HG03442 (cell line): ENCODE results near the gene AAK1.
A peak's percentile ranks its signal among the peaks of the same experiment; 100 is the strongest.

ENCODE experiments used
- ATAC-seq: cut with Tn5 transposase; IDR thresholded peaks from one replicate; pipeline ENCODE4 v1.9.1; 2021; ENCODE audit warnings: mild to moderate bottlenecking, moderate library complexity; ENCODE audit not compliant: unreplicated experiment

Gene AAK1

DNA sequence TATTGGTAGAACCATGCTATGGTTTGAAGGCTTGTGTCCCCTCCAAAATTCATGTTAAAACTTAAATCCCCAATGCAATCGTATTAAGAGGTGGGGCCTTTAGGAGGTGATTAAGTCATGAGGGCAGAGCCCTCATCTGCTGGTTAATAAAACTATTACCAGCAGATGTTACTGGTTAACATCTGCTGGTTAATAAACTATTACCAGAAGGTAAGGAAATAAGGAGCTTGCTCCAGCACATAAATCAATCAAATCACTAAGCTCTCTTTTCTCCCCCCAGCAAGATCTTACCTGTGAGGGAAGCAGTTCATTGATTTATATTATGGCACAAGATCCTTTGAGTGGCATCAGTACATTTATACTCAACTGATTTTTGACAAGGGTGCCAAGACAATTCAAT, 96.9 kb downstream of the AAK1 start:
- ATAC-seq: no peak

DNA sequence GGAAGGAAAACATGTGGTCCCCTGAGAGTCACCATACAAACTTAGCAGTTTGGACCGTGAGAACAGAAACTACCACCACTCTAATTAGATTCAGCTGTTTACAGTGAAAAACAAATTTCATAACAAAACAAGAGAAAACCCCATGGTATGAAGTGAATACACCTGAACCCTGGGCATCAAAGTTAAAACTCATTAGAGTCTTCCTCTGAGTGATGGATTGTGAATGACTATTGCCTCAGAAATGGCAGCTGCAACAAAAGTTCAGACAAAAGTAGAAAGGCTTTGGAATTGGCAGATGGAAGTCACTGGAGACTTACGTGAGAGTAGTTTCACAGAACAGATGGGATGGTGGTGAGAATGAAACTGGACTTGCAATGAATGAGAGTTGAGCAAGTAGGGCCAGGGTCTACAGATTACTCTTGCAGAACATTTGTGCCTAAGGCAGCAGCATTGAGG, 98.0 kb downstream of the AAK1 start:
- peak; percentile 53 for ATAC-seq

DNA sequence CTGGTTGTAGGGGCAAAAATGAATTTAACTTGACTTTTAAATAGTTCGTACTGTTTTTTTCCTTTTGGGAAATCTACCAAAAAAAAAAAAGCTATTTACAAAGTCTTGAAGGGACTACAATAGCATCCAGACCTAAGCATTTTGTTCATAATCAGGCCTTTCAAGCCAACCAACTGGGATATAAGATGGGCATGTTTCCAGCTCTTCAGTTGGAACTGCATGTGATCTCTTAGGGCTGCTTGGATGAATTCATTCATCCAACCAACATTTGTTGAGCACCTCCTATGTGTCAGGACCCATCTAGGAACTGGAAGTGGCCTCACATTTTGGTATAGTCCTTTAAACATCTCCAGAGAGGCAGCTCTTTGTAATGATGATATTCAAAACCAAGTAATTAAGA, 98.6 kb downstream of the AAK1 start:
- no peak for ATAC-seq

GRCh38 chr2:69539549-69539908, 104.0 kb downstream of the AAK1 start:
- no peak for ATAC-seq

GRCh38 chr2:69538872-69539548, 104.5 kb downstream of the AAK1 start:
- no peak for ATAC-seq

DNA sequence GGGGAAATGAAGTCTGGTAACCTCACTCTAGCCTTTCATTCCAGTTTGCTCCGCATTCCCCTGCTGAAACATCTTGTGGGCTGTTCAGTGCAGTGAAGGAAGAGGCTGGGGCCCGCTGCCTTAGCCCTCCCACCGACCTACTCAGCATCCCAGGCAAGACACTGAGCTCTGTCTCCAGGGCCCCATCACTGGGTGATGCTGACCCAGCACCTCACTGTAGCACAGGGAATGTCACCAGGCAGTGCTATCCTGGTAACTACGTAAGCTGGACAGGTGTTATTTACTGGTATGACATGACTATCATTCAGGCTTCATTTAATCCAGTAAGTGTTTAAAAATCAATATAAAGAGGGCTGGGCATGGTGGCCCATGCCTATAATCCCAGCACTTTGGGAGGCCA, 105.3 kb downstream of the AAK1 start:
- ATAC-seq: no peak

- peak; percentile 52 for ATAC-seq
These were observed 107.7 kb downstream of the AAK1 start for GRCh38 chr2:69535817-69536241.

- no peak for ATAC-seq
These were observed 112.4 kb downstream of the AAK1 start for GRCh38 chr2:69531186-69531585.

- ATAC-seq: no peak
These were observed 114.1 kb downstream of the AAK1 start for GRCh38 chr2:69529480-69529879.

- ATAC-seq: no peak
These were observed 118.3 kb downstream of the AAK1 start for GRCh38 chr2:69525261-69525660.

DNA sequence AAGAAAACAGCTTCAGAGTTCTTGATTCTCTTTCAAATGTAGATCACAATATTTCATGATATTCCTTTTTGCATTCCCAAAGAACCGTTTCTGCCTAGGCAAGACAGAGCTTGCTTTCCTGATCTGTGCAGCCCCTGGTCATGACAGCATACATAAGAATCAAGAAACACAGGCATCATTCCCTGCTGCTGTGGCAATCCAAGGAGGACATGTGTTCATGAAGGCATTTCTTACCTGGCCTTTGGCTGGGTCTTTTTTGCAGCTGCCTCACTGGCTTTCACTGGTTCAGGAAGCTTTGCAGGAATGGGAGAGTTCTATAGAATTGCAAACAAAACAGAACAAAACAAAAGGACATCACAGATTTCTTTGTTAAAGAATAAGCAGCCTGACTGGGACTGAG, 118.7 kb downstream of the AAK1 start:
- ATAC-seq: no peak

DNA sequence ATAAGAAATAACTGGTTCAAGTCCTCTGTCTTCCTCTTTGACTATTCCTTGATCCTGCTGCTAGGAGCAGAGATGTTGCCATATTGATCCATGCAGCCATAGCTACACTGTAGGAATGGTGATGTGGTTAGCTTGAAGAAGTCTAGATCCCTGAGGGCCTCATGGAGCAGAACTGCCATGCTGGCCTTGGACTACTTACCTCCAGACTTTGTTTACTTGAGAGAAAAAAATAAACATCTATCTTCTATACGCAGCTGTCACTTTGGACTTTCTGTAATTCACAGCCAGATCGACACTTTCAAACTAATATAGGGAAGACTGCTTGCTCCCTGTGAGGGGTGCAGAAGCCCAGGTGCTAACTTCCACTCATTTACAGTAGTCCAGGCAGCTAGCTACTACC, 121.8 kb downstream of the AAK1 start:
- ATAC-seq: no peak

DNA sequence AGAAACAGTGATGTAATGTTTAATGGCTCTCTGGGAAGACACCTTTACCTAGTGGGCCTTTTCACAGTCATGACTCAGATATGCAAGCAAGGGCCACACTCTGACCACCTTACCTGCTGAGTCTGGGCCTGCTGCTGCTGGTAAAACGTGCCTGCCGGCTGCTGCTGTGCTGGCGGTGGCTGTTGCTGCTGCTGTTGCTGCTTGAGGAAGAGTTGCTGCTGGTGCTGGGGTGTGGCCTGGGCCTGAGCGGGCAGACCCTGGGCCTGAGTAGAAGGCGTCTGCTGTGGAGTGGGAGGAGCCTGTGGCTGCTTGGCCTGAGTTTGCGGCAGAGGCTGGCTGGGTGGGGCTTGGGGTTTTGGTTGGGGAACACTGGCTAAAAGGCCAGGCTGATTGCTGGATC, 124.7 kb downstream of the AAK1 start:
- ATAC-seq: no peak

DNA sequence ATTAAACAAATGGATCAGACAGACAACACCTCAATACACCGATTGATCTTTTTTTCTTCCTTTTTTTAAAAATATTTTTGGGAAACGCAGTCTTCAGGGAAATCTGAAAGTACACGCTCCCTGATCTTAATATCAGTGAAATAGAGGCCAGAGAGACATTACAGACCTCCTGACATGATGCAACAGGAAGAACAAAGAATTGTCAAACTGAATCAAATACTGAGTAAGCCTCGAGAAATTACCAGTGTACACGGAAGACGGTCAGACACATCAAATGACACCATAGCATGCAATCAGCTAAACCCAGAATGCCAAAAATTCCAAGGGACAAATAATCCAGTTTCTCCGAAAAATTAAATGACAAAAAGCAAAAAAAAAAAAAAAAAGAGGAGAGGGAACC, 126.1 kb downstream of the AAK1 start:
- ATAC-seq: no peak

GRCh38 chr2:69514819-69515218, 128.7 kb downstream of the AAK1 start:
- no peak for ATAC-seq

GRCh38 chr2:69514406-69514805, 129.1 kb downstream of the AAK1 start:
- no peak for ATAC-seq

DNA sequence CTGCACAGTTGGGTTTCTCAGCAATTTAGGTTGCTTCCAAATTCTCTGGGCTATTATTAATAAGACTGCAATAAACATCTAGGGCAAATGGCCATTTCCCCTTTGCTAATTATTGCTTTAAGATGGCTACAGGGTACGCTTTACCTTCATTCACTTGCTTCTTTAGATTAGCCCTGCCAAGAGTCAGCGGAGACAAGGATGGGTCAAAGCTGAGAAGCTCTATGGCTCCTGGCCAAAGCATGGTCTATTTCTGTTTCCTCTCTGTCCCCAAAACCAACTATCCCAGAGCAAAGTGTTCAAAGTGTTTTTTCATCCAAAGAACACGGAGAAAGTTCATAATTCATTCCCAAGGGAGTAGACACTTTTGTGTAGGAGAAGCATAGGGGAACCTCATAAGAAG, 131.1 kb downstream of the AAK1 start:
- no peak for ATAC-seq

DNA sequence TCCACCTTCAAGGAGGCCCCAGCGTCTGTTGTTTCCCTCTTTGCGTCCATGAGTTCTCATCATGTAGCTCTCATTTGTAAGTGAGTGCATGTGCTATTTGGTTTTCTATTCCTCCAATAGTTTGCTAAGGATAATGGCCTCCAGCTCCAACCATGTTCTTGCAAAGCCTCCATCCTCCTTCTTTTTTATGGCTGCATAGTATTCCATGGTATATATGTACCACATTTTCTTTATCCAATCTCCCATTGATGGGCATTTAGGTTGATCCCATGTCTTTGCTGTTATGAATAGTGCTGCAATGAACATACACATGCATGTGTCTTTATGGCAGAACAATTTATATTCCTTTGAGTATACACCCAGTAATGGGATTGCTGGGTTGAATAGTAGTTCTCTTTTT, 133.3 kb downstream of the AAK1 start:
- no peak for ATAC-seq

DNA sequence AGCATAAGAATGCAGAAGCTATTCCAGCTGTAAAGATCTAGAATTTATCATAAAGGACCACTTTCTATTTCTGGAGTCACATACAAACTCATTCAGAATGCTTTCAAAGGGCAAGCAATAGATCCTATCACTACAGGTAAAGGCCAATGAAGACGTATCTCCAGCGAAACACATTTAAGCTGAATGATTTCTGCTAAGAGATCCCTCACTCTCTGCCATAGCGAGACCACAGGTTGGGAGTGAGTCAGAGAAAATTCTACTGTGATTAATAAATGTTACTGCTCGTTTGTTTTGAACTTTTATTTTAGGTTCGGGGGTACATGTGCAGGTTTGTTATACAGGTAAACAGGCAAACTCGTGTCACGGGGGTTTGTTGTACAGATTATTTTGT, 133.8 kb downstream of the AAK1 start:
- ATAC-seq: no peak

DNA sequence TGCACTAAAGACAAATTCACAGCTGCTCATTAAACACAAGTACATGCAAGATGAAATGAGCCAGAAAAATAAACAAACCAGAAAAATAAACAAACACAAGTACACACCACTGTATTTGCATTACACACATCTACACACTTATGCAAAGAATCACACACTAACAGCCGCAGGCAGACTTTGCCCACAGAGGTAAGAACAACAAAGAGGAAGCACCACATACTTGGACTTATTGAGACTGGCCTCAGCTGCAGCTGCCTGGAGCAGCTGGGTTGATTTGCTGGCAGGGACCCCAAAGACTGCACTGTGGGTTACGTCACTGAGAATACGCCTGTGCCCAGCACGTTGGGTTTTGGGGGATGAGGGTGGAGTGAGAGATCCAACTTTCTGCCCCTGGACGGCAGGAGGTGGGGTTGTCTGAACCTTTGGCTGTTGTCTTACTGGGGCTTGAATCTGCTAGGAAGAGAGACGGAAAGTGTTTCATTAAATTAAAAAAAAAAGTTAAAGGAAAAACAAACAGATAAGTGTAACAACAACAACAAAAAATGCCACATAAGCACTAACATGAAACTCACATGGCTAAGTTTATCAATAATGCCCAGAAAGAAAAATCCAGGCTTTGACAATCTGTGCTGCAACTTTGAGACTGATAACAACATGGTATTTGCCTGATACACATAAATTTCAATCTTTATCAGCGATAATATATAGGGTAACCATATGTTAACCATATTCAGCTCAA, 134.4 kb downstream of the AAK1 start:
- no peak for ATAC-seq

GRCh38 chr2:69505710-69506109, 137.8 kb downstream of the AAK1 start:
- ATAC-seq: no peak

DNA sequence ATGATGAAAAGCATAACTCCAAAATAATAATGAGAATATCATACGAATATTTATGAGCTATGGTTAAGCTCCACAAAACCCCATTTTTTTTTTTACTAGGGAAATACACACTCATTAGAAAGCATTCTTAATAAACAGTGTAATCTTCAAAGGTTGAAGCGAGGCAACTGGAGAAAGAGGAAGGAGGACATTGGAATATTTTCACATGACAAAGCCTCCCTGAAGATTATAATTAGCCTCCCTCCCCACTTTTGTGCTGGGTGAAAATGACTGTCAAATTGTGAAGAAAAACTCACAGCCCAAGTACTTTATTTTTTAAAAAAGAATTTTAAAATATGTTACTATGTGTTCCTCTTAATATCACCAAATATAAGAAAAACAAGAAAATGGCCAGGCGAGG, 142.2 kb downstream of the AAK1 start:
- no peak for ATAC-seq

DNA sequence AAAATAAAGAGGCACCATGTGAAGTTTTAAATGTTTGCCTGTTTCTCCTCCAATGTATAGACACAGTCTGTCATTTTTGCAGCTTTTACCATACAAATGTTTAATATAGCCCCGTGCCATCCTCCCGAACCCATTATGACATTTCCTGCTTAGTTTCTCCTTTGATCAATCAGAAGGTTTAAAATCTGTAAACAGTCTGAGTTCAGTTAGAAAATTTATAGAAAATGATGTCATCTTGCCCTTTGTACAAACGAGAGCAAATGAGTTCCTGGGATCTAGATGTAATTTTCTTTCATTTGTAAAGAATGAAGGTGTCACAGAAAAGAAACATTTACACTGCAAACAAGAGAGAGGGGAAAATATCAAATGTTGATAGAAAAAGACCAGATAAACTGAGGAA, 143.6 kb downstream of the AAK1 start:
- ATAC-seq: no peak
